ENCODE data around the gene SVEP1. TPM values are rescaled to one million over a fixed set of nuclear protein-coding genes. Genes with fewer than 3 reads are reported as not detected.
A peak's percentile ranks its signal among the peaks of the same experiment; 100 is the strongest.

SVEP1 gene
- total RNA-seq, 4 donors from 2014 or later: 6.1 to 40.1 (median 17.3) TPM

DNA sequence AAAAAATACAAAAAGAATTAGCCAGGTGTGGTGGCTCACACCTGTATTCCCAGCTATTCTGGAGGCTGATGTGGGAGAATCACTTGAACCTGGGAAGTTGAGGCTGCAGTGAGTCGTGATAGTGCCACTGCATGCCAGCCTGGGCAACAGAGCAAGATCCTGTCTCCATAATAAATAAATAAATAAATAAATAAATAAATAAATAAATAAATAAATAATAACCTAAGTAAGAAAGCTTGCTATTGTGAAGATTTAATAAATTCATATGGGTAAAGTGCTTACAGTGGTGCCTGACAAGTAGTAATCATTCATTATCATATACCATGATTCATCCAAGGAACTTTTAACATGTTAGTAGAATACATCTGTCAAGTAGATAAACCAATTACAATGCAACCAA is 13.4 kb downstream of the SVEP1 start:
- Histone ChIP-seq H3K36me3 (no peaks in the 10 kb centered on the region), H3K9me3 (no peaks in the 10 kb centered on the region), H3K4me1 (no peaks in the 10 kb centered on the region), H3K27me3 (no peaks in the 10 kb centered on the region), H3K27ac (no peak overlapping the region), H3K4me3 (no peak overlapping the region)
- no peak for DNase-seq
- no peak for TF ChIP-seq POLR2A (IDR thresholded peaks at IDR 0.05)
- no peak for TF ChIP-seq CTCF (IDR thresholded peaks at IDR 0.05)

- H3K9me3 ChIP-seq: no peaks in the 10 kb centered on the region
- no peak overlapping the region for H3K27ac ChIP-seq
- TF ChIP-seq CTCF (IDR thresholded peaks at IDR 0.05): no peak
- no peaks in the 10 kb centered on the region for H3K36me3 ChIP-seq
- H3K4me1 ChIP-seq: no peaks in the 10 kb centered on the region
- H3K4me3 ChIP-seq: no peak overlapping the region
- H3K27me3 ChIP-seq: no peaks in the 10 kb centered on the region
- DNase-seq: no peak
These were observed 17.7 kb downstream of the SVEP1 start for GRCh38 chr9:110561826-110562225.

DNA sequence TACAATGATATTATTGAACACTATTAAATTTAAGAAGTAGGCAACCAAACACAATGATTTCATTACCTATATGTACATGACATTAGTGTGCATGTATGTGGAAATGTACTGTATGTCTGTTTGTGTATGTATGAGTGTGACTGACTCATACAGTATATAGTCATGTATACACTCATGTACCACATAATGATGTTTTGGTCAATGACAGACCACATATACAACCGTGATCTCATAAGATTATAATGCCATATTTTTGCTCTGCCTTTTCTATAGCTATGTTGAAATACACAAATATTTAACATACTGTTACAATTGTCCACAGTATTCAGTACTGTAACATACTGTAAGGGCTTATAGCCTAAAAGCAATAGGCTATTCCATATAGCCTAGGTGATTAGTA is 19.7 kb downstream of the SVEP1 start:
- TF ChIP-seq POLR2A (IDR thresholded peaks at IDR 0.05) (no peak), CTCF (IDR thresholded peaks at IDR 0.05) (no peak)
- DNase-seq: no peak
- no peaks in the 10 kb centered on the region for H3K4me1 ChIP-seq
- H3K27me3 ChIP-seq: no peaks in the 10 kb centered on the region
- no peak overlapping the region for H3K4me3 ChIP-seq
- H3K36me3 ChIP-seq: no peaks in the 10 kb centered on the region
- no peaks in the 10 kb centered on the region for H3K9me3 ChIP-seq
- no peak overlapping the region for H3K27ac ChIP-seq

- H3K27ac ChIP-seq: peak overlapping the region in 3 of 4 donors; percentile 12 to 57 (median 34)
- no peaks in the 10 kb centered on the region for H3K9me3 ChIP-seq
- peak in 1 of 3 donors; percentile 57 for DNase-seq
- H3K36me3 ChIP-seq: no peaks in the 10 kb centered on the region
- H3K4me1 ChIP-seq: no peaks in the 10 kb centered on the region
- H3K4me3 ChIP-seq: no peak overlapping the region
- TF ChIP-seq CTCF (IDR thresholded peaks at IDR 0.05): no peak
- TF ChIP-seq POLR2A (IDR thresholded peaks at IDR 0.05): no peak
- H3K27me3 ChIP-seq: no peaks in the 10 kb centered on the region
These were observed 23.8 kb downstream of the SVEP1 start for GRCh38 chr9:110555551-110556331.

- no peak for DNase-seq
- Histone ChIP-seq H3K9me3 (no peaks in the 10 kb centered on the region), H3K4me1 (no peaks in the 10 kb centered on the region), H3K4me3 (no peak overlapping the region), H3K27me3 (no peaks in the 10 kb centered on the region), H3K27ac (no peak overlapping the region), H3K36me3 (no peaks in the 10 kb centered on the region)
- TF ChIP-seq POLR2A (IDR thresholded peaks at IDR 0.05) (no peak), CTCF (IDR thresholded peaks at IDR 0.05) (no peak)
These were observed 33.1 kb downstream of the SVEP1 start for GRCh38 chr9:110546411-110546871.

Data from Peyer's patch (tissue), 4 donors.